SK-N-SH (cell line): ENCODE measurements around the gene PFN1. TPM values are rescaled to one million over a fixed set of nuclear protein-coding genes. Genes with fewer than 3 reads are reported as not detected.

Experiments used
- CTCF ChIA-PET: fragments of 300-600, 350-600 bp; formaldehyde crosslinking; extraction: SDS; loops from one replicate; lab custom pipeline; 2021; lab: Yijun Ruan, JAX
- POLR2A ChIA-PET: fragments of 350-600 bp; sonication (Branson Sonifier 250); formaldehyde crosslinking; extraction: SDS; loops from one replicate; lab custom pipeline; 2020; ENCODE audit warnings: antibody characterized with exemption, inconsistent platforms; lab: Yijun Ruan, JAX
- DNase-seq: peaks from one replicate; pipeline ENCODE4 v3.0.0; 2012
- H2AFZ ChIP-seq: fragments of 200-600 bp; sonication (generic); 2 replicates; pipeline ENCODE4 v1.8.1; 2016; ENCODE audit warnings: antibody characterized with exemption, mild to moderate bottlenecking, low read depth
- H3F3A ChIP-seq: fragments of 200-600 bp; sonication (generic); replicated peaks from 2 replicates; pipeline ENCODE3; 2016; ENCODE audit warnings: antibody characterized with exemption, mild to moderate bottlenecking; ENCODE audit not compliant: insufficient read depth
- H3K27ac ChIP-seq, 2 experiments: fragments of 200-500 bp in 1 of 2; fragments of 200-600 bp in 1 of 2; sonication (Bioruptor generic) in 1 of 2; sonication (generic), shearing (Covaris generic) in 1 of 2; 2 replicates each; pipeline versions ENCODE4 v1.5.1 to v1.6.1; 2014 to 2016; ENCODE audit warnings: low read depth in 2 of 2, inconsistent platforms in 1 of 2, low read length in 1 of 2, mild to moderate bottlenecking in 1 of 2, mixed read lengths in 1 of 2
- H3K27me3 ChIP-seq: fragments of 200-600 bp; sonication (generic), shearing (Covaris generic); 2 replicates; pipeline ENCODE4 v1.6.1; 2016; ENCODE audit warnings: mixed run types; ENCODE audit not compliant: insufficient read depth
- H3K36me3 ChIP-seq, 2 experiments: fragments of 200-500 bp in 1 of 2; fragments of 200-600 bp in 1 of 2; sonication (Bioruptor generic) in 1 of 2; sonication (generic) in 1 of 2; replicated peaks in 1 of 2; 2 replicates each; pipeline versions ENCODE3 to v1.5.1; 2014 to 2016; ENCODE audit warnings: low read length in 1 of 2, mild to moderate bottlenecking in 1 of 2; ENCODE audit not compliant: insufficient read depth in 2 of 2, control insufficient read depth in 1 of 2
- H3K4me1 ChIP-seq, 2 experiments: fragments of 200-500 bp in 1 of 2; fragments of 200-600 bp in 1 of 2; sonication (Bioruptor generic) in 1 of 2; sonication (generic), shearing (Covaris generic) in 1 of 2; 2 replicates each; pipeline versions ENCODE4 v1.5.1 to v1.6.1; 2014 to 2016; ENCODE audit warnings: low read depth in 1 of 2, low read length in 1 of 2, mixed run types in 1 of 2; ENCODE audit not compliant: insufficient read depth in 2 of 2, control insufficient read depth in 1 of 2
- H3K4me2 ChIP-seq: fragments of 200-600 bp; sonication (generic), shearing (Covaris generic); 2 replicates; pipeline ENCODE4 v1.6.1; 2017; ENCODE audit warnings: mixed run types
- H3K4me3 ChIP-seq, 2 experiments: fragments of 200-500 bp in 1 of 2; fragments of 200-600 bp in 1 of 2; sonication (Bioruptor generic) in 1 of 2; sonication (generic), shearing (Covaris generic) in 1 of 2; 2 replicates each; pipeline versions ENCODE4 v1.5.1 to v1.8.1; 2014 to 2016; ENCODE audit warnings: low read depth in 2 of 2, inconsistent platforms in 1 of 2, low read length in 1 of 2, mild to moderate bottlenecking in 1 of 2, mixed read lengths in 1 of 2, moderate library complexity in 1 of 2
- H3K79me2 ChIP-seq: fragments of 200-600 bp; sonication (generic); 2 replicates; pipeline ENCODE4 v1.8.1; 2017; ENCODE audit warnings: mild to moderate bottlenecking; ENCODE audit not compliant: insufficient read depth
- H3K9ac ChIP-seq: fragments of 200-600 bp; sonication (generic); 2 replicates; pipeline ENCODE4 v1.6.1; 2017; ENCODE audit warnings: mixed run types
- H3K9me2 ChIP-seq: fragments of 200-600 bp; sonication (generic); 2 replicates; pipeline ENCODE4 v1.6.1; 2017; ENCODE audit warnings: mixed run types
- H3K9me3 ChIP-seq: fragments of 200-600 bp; sonication (generic); 2 replicates; pipeline ENCODE4 v1.6.1; 2017; ENCODE audit warnings: mixed run types, mild to moderate bottlenecking, moderate library complexity
- H4K20me1 ChIP-seq: fragments of 200-600 bp; sonication (generic); 2 replicates; pipeline ENCODE4 v1.6.1; 2017; ENCODE audit warnings: mild to moderate bottlenecking, mixed run types; ENCODE audit not compliant: insufficient read depth
- IRF3 ChIP-seq: fragments of 150-350 bp; IDR thresholded peaks from 2 replicates; pipeline ENCODE4 v1.6.1; 2016; ENCODE audit warnings: mild to moderate bottlenecking, low read depth, low read length
- JUND ChIP-seq: IDR thresholded peaks from 2 replicates; pipeline ENCODE4 v1.4.0; 2012
- MAX ChIP-seq: IDR thresholded peaks from 2 replicates; pipeline ENCODE4 v1.4.0; 2012; ENCODE audit warnings: low read depth
- RAD21 ChIP-seq: IDR thresholded peaks from 2 replicates; pipeline ENCODE4 v1.6.1; 2012; ENCODE audit warnings: mild to moderate bottlenecking, low read length
- REST ChIP-seq: IDR thresholded peaks from 2 replicates; pipeline ENCODE4 v1.6.1; 2012; ENCODE audit warnings: mild to moderate bottlenecking, low read depth, low read length, moderate library complexity
- SIN3A ChIP-seq: IDR thresholded peaks from 2 replicates; pipeline ENCODE4 v1.6.1; 2012; ENCODE audit warnings: low read depth, mild to moderate bottlenecking, low read length, moderate library complexity, borderline replicate concordance
- TEAD4 ChIP-seq: IDR thresholded peaks from 2 replicates; pipeline ENCODE4 v1.4.0; 2012; ENCODE audit warnings: mild to moderate bottlenecking, borderline replicate concordance; ENCODE audit not compliant: insufficient read depth
- WGBS: methylation state at CpG from one replicate; pipeline ENCODE4 v1.1.6; 2017; ENCODE audit warnings: low lambda C conversion rate; 5-methylcytosine and 5-hydroxymethylcytosine counted together
- polyA plus RNA-seq, 3 experiments: library from polyadenylated mRNA; depleted of rRNA; stranded (reverse); fragments of >200 nt; gene quantifications; 2 replicates each; pipeline ENCODE4 v1.2.3, GENCODE V29; 2012

PFN1 gene
- polyA plus RNA-seq, 1 of the 3 experiments (the other 2 are of a cell fraction) = 2,484 TPM

GRCh38 chr17:4969551-4970173 is 21.3 kb upstream of the PFN1 start:
- Histone ChIP-seq H3K9me2 (no peaks in the 10 kb centered on the region), H3K4me2 (peak overlapping the region; percentile 97), H3F3A (peaks cover 21% of the 10 kb centered on the region)
- POLR2A ChIA-PET = interaction anchor here (0.6 to 4.2 kb wide), 7 partner anchors 17 to 61 kb away, joined by 3 to 56 read pairs (median 3); partner anchors contain the start of genes ENO3, INCA1, KIF1C and PFN1
- peak; percentile 77 for TF ChIP-seq REST
- TF ChIP-seq IRF3 = no peak
- TF ChIP-seq TEAD4 = no peak
- TF ChIP-seq SIN3A = no peak
- TF ChIP-seq, all 33 proteins: peak for 1
- DNase-seq = no peak
- peaks cover 18 to 22% of the 10 kb centered on the region in 2 experiments for H3K36me3 ChIP-seq
- peaks cover 16 to 24% of the 10 kb centered on the region in 2 experiments; a peak in 3 of 4 replicates for H3K4me1 ChIP-seq
- no peak overlapping the region for H2AFZ ChIP-seq
- no peaks in the 10 kb centered on the region for H4K20me1 ChIP-seq
- WGBS = 93% methylated on average over 16 of the region's 16 CpGs
- CTCF ChIA-PET = interaction anchor here (0.7 to 6.6 kb wide), 8 partner anchors 10 to 93 kb away, joined by 3 to 52 read pairs (median 4); partner anchors contain the start of genes CAMTA2, CHRNE, SLC25A11 and SLC52A1
- peak overlapping the region; percentile 77; the same call in 1 of the 2 replicates for H3K9ac ChIP-seq
- peak overlapping the region; percentile 93 to 96 for H3K27ac ChIP-seq
- no peaks in the 10 kb centered on the region for H3K27me3 ChIP-seq
- no peaks in the 10 kb centered on the region for H3K9me3 ChIP-seq
- H3K4me3 ChIP-seq = peak overlapping the region; percentile 59 to 72; a peak in 3 of 4 replicates
- H3K79me2 ChIP-seq = peaks cover 45% of the 10 kb centered on the region

- Histone ChIP-seq H4K20me1 (no peaks in the 10 kb centered on the region), H3K79me2 (peaks cover 45% of the 10 kb centered on the region), H3K27ac (peak overlapping the region; percentile 93 to 96), H3K4me3 (peak overlapping the region; percentile 59 to 72), H2AFZ (no peak overlapping the region), H3K36me3 (peaks cover 17 to 18% of the 10 kb centered on the region in 2 experiments), H3F3A (peaks cover 21% of the 10 kb centered on the region), H3K9ac (peak overlapping the region; percentile 77), H3K27me3 (no peaks in the 10 kb centered on the region), H3K4me2 (peak overlapping the region; percentile 97), H3K4me1 (peaks cover 16 to 24% of the 10 kb centered on the region in 2 experiments; a peak in 3 of 4 replicates), H3K9me2 (no peaks in the 10 kb centered on the region), H3K9me3 (no peaks in the 10 kb centered on the region)
- peak; percentile 48 for DNase-seq
- ChIA-PET POLR2A (interaction anchor here (0.6 to 4.2 kb wide), 5 partner anchors 16 to 60 kb away, joined by 3 to 56 read pairs (median 32); partner anchors contain the start of genes ENO3, INCA1, KIF1C and PFN1), CTCF (interaction anchor here (0.8 to 6.6 kb wide), 8 partner anchors 11 to 66 kb away, joined by 3 to 52 read pairs (median 4); partner anchors contain the start of genes CAMTA2, CHRNE, ENO3 and SLC25A11)
- TF ChIP-seq MAX (peak; percentile 49; the same call in 1 of the 2 replicates), RAD21 (no peak), JUND (no peak)
- 33% methylated on average over 9 of the region's 15 CpGs for WGBS
These were observed 20.8 kb upstream of the PFN1 start for GRCh38 chr17:4969047-4969550.
